ENCODE results near the gene PLXDC2.
"Not testable (repeated sequence)": the region's sequence is repeated elsewhere in the genome, so short reads cannot be mapped to it uniquely, and the experiment has no call there.

The PLXDC2 gene

GRCh38 chr10:20132816-20133215, 316.6 kb downstream of the PLXDC2 start:
- no peak for DNase-seq

DNA sequence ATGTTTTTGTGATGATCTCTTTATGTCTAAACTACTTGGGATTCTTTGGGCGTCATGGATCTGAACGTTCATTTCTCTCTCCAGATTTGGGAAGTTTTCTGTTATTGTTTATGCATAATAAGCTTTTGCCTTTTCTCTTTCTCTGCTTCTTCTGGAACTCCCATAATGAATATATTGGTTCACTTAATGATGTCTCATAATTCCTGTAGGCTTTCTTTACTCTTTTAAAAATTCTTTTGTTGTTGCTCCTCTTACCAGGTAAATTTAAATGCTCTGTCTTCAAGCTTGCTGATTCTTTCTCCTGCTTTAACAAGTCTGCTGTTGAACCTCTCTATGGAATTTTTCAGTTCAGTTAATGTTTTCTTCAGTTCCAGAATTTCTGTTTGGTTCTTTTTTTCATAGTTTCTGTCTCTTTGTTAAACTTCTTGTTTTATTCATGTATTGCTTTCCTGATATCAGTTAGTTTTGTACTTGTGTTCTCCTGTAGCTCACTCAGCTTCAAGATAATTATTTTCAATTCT, 317.5 kb downstream of the PLXDC2 start:
- no peak for DNase-seq

- DNase-seq: no peak
Observed at GRCh38 chr10:20142311-20142710, 326.1 kb downstream of the PLXDC2 start.

DNA sequence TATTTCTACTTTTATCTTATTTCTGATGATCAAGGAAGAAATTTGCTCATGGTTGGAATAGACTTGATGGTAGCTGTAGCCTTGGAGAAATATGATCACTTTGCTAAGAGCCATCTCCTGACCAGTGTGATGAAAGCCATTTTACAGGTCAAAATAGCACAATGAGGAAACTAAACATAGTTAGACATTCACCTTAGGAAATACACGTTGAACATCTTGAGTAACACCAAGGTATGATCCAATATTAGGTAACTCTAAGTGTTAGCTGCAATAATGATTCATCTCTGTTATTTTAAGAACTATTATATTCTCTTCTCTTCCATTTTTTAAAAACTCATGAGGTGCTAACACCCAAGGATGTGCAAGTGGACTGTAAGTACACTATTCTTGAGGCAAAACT, 328.0 kb downstream of the PLXDC2 start:
- no peak for DNase-seq

- no peak for DNase-seq
Observed at GRCh38 chr10:20146004-20146403, 329.8 kb downstream of the PLXDC2 start.

- no peak for DNase-seq
Observed at GRCh38 chr10:20147684-20148083, 331.5 kb downstream of the PLXDC2 start.

DNA sequence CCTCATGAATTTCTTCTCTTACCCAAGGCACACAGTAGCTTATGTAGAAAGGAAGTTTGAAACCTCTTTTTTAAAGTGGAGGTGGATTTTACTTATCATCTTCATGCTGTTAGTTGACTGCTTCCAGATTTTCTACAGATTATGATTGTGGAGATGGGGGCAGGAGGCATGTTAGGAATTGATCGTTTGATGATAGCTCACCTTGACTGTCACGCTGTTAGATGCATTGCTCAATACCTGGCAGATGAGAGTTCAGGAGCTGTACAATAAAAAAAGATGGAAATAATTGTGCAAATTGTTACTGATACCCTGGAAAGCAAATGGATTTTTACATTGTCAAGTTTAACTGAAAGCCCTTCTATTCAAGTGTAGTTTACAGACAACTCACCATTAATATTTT, 340.3 kb downstream of the PLXDC2 start:
- no peak for DNase-seq

GRCh38 chr10:20157314-20157713, 341.1 kb downstream of the PLXDC2 start:
- no peak for DNase-seq

DNA sequence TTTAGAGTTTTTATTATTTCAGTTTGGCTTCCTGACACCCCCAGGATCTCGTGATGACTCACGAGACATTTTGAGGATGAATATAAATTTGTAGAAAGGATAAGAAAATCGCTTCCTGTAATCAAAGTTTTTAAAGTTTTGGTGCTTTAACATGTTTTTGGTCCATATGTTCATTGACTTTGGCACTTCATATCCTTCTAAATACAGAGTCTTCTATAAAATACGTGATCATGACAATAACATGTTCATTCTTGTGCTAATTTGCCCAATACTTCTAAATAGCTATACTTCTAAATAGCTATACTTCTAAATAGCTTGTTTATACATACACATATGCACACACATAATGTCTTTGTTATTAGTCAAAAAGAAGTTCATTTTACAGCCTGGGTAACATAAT, 341.9 kb downstream of the PLXDC2 start:
- DNase-seq: no peak

- DNase-seq: no peak
Observed at GRCh38 chr10:20162123-20162522, 345.9 kb downstream of the PLXDC2 start.

DNA sequence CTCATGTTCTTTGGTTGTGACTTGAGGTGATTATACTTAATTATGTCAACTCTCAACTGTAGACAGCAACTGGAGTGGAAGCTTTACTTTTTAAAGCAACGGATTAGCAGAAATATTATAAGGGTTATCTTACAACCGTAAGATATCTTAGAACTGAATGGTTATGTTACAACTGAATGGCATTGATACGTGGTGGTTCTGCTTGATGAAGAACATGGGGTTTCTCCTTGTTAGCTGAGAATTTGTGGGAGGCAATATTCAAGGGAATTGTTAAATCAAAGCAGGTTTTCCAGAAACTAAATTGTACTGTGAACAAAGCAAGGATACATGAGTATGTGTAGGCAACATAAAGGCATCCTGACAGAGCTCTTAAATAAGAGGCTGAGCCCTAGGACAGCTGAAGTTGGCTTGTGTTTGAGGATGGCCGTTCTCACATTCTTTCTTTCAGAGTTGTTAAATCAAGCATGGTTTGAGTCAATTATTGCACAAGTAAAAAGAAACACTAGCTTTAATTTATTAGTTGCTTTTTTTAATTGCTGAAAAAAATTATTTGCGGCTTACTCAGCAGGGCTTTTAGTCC, 350.0 kb downstream of the PLXDC2 start:
- no peak for DNase-seq

DNA sequence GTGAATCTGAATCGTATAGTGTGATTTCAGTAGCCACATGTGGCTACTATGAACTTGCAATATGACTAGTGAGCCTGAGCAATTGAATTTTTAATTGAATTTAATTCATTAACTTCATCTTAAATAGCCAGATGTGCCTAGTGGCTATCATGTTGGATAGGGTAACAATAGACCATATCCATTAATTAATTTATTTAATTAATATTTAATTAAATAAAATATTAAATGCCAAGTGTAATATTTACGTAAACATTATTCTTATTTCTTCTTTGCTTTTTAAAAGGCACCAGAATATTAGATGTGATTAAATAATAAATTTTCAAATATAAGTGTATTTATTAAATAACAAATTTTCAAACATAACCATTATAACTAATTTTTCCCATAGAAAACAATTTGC, 354.4 kb downstream of the PLXDC2 start:
- DNase-seq: no peak

DNA sequence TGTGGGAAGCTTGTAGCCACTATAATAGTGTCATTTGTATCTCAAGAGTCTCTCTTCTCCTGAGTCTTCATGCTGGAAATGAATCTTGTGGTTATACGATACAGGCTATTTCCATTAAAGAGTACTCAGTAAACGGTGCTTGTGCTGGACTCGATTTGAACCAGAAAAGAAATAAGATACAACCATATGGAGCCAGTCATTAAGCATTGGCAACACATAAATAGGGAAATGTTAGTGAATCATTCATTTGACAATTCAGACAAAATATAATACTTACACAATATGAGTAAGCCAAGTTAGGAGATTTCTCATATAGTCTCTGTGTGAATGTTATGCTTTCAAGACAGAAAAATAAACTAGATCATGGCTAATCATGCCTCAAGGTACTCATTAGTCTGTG, 356.8 kb downstream of the PLXDC2 start:
- no peak for DNase-seq

DNA sequence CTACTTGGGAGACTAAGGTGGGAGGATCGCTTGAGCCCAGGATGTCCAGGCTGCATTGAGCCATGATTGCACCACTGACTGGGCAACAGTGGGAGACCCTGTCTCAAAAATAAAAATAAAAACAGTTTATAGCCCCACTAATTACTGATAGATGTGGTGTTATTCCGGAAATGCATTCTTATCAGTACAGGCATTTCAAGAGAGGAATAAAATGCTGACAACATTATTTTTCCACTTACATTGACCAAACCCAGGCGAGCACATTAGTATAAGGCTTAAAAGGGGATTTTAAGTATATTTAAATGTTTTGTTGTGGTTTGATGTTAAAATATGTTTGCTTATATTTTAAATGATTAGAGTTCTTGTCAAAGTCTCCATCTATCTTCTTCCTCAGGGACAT, 359.5 kb downstream of the PLXDC2 start:
- DNase-seq: no peak

GRCh38 chr10:20180766-20181165, 364.5 kb downstream of the PLXDC2 start:
- no peak for DNase-seq

GRCh38 chr10:20181434-20181833, 365.2 kb downstream of the PLXDC2 start:
- DNase-seq: no peak

- DNase-seq: no peak
Observed at GRCh38 chr10:20185116-20185515, 368.9 kb downstream of the PLXDC2 start.

GRCh38 chr10:20191392-20191791, 375.2 kb downstream of the PLXDC2 start:
- DNase-seq: not testable (repeated sequence)

DNA sequence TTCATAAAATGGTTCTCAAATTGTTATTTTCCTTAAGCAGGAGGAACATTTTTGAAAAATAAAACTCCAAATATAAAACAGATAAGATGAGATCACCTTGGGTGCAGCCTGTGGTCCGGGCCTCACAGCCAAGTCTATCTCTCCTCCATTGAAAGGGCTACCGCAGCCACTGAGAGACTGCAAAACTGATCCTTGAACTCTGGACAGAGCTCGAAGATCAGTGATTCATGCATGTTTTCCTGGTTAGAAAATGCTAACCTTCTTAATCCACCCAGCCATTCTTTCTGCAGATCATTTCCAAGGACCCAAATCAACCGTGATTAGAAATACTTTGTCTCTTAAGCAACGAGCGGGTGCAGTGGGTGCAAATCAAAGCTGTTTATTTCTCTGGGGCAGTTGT, 378.8 kb downstream of the PLXDC2 start:
- no peak for DNase-seq

- no peak for DNase-seq
Observed at GRCh38 chr10:20200758-20201157, 384.5 kb downstream of the PLXDC2 start.

GRCh38 chr10:20202337-20202736, 386.1 kb downstream of the PLXDC2 start:
- DNase-seq: no peak

- DNase-seq: no peak
Observed at GRCh38 chr10:20207653-20208052, 391.4 kb downstream of the PLXDC2 start.

DNA sequence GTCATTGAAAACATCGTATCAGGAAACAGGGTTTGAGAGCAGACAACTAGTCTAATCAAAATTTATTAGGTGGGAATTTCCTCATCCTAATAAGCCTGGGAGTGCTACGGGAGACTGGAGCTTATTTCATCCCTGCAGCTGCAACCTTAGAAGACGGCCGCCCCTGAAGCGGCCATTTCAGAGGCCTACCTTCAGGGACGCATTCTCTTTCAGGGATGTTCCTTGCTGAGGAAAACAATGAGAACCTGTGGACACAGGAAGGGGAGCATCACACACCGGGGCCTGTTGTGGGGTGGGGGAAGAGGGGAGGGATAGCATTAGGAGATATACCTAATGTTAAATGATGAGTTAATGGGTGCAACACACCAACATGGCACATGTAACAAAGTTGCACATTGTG, 392.9 kb downstream of the PLXDC2 start:
- DNase-seq: not testable (repeated sequence)

GRCh38 chr10:20215547-20216152, 399.4 kb downstream of the PLXDC2 start:
- DNase-seq: no peak

DNA sequence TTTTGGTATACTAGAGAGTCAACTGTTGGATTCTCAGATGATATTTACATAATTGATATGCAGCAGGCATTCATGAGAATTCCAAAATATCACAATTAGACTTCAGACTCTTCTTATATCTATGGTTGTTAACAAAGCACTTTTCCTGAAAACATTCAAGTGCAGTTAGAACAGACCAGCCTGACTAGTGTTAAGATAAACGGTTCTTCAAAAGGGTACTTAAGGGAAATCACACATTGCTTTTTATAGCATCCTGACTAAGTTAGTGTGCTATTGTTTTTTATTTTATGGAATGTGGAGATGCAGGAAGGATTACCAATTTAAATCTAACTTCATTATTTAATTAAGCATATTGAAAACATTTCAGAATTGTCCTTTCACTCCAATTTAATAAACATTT, 405.1 kb downstream of the PLXDC2 start:
- DNase-seq: no peak

All from NCI-H1105 (cell line).